Lower lobe of right lung (tissue), 2 donors: ENCODE data around the gene UNK. TPM values are rescaled to one million over a fixed set of nuclear protein-coding genes. Genes with fewer than 3 reads are reported as not detected.
"Not testable (repeated sequence)": the region's sequence is repeated elsewhere in the genome, so short reads cannot be mapped to it uniquely, and the experiment has no call there.

Experiments used
- ATAC-seq, 2 donors: fragments of 200-7000 bp; cut with Tn5 transposase; one replicate each; pipeline ENCODE4 v1.9.1; 2020 to 2022; ENCODE audit warnings: mild to moderate bottlenecking in 2 of 2, moderate library complexity in 2 of 2
- DNase-seq: peaks from one replicate; pipeline ENCODE4 v3.0.0-alpha.2; 2020
- H3K27ac ChIP-seq: fragments of 200-600 bp; one replicate; pipeline ENCODE4 v1.8.0; 2022
- H3K27me3 ChIP-seq: fragments of 200-600 bp; one replicate; pipeline ENCODE4 v1.8.0; 2022; ENCODE audit warnings: low read depth
- H3K36me3 ChIP-seq: fragments of 200-600 bp; one replicate; pipeline ENCODE4 v1.8.0; 2022; ENCODE audit warnings: mild to moderate bottlenecking
- H3K4me1 ChIP-seq: fragments of 200-600 bp; one replicate; pipeline ENCODE4 v1.8.0; 2022
- H3K4me3 ChIP-seq: fragments of 200-600 bp; one replicate; pipeline ENCODE4 v1.8.0; 2022; ENCODE audit warnings: mild to moderate bottlenecking
- H3K9me3 ChIP-seq: fragments of 200-600 bp; one replicate; pipeline ENCODE4 v1.8.0; 2022
- intact Hi-C: fragments of 100-400 bp; cut with DNase I; formaldehyde crosslinking; loops from one replicate; pipeline ENCODE4 v1.11.0; 2022
- total RNA-seq: library from RNA; stranded (reverse); fragmentation: NEBNext Ultra II Directional; extraction: Animal tissue kit (Norgen Biotek cat#: 25700); gene quantifications from one replicate; pipeline ENCODE4 v1.2.1, GENCODE V29; 2021
- TF ChIP-seq, protein P1 (sequence below): fragments of 200-600 bp; IDR thresholded peaks from one replicate; pipeline ENCODE4 v1.8.0; 2022; ENCODE audit warnings: antibody characterized with exemption, mild to moderate bottlenecking
- donor health status: DM: no; HTN: yes; CAD: no; lungs with severe emphysema.

Gene UNK
- total RNA-seq, 1 donor from 2014 or later, result 31.1 TPM

- Histone ChIP-seq H3K27ac (no peak overlapping the region), H3K4me1 (peaks cover 15% of the 10 kb centered on the region), H3K9me3 (no peaks in the 10 kb centered on the region), H3K4me3 (no peak overlapping the region), H3K36me3 (peaks cover 35% of the 10 kb centered on the region), H3K27me3 (no peaks in the 10 kb centered on the region)
- TF ChIP-seq, protein P1, sequence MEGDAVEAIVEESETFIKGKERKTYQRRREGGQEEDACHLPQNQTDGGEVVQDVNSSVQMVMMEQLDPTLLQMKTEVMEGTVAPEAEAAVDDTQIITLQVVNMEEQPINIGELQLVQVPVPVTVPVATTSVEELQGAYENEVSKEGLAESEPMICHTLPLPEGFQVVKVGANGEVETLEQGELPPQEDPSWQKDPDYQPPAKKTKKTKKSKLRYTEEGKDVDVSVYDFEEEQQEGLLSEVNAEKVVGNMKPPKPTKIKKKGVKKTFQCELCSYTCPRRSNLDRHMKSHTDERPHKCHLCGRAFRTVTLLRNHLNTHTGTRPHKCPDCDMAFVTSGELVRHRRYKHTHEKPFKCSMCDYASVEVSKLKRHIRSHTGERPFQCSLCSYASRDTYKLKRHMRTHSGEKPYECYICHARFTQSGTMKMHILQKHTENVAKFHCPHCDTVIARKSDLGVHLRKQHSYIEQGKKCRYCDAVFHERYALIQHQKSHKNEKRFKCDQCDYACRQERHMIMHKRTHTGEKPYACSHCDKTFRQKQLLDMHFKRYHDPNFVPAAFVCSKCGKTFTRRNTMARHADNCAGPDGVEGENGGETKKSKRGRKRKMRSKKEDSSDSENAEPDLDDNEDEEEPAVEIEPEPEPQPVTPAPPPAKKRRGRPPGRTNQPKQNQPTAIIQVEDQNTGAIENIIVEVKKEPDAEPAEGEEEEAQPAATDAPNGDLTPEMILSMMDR, result no peak
- no peak for ATAC-seq
- DNase-seq, result peak; percentile 35
- intact Hi-C loops, result no loop called here
Measured at GRCh38 chr17:75759457-75759856, 25.1 kb upstream of the UNK start.

DNA sequence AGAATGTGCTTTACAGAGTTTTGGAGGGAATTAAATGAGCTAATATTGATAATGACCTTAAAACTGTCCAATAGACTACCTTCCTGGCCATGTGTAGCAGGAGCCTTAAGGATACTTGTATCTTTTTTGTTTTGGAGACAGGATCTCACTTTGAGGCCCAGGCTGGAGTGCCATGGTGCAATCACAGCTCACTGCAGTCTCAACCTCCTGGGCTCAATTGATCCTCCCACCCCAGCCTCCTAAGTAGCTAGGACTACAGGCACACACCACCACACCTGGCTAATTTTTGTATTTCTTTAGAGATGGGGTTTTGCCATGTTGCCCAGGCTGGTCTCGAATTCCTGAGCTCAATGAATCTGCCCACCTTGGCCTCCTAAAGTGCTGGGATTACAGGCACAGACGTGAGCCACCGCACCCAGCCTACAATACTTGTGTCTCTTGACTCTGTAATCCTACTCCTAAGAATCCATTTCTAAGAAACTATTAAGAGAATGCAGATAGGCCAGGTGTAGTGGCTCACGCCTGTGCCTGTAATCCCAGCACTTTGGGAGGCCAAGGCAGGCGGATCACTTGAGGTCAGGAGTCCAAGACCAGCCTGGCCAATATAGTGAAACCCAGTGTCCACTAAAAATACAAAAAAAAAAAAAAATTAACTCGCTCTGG, 24.5 kb upstream of the UNK start:
- peak; percentile 20 for DNase-seq
- H3K27me3 ChIP-seq, H3K27ac ChIP-seq, H3K4me3 ChIP-seq, H3K9me3 ChIP-seq, ATAC-seq, intact Hi-C loops: not testable (repeated sequence)
- H3K4me1 ChIP-seq, result peaks cover 17% of the 10 kb centered on the region
- H3K36me3 ChIP-seq, result peaks cover 30% of the 10 kb centered on the region

DNA sequence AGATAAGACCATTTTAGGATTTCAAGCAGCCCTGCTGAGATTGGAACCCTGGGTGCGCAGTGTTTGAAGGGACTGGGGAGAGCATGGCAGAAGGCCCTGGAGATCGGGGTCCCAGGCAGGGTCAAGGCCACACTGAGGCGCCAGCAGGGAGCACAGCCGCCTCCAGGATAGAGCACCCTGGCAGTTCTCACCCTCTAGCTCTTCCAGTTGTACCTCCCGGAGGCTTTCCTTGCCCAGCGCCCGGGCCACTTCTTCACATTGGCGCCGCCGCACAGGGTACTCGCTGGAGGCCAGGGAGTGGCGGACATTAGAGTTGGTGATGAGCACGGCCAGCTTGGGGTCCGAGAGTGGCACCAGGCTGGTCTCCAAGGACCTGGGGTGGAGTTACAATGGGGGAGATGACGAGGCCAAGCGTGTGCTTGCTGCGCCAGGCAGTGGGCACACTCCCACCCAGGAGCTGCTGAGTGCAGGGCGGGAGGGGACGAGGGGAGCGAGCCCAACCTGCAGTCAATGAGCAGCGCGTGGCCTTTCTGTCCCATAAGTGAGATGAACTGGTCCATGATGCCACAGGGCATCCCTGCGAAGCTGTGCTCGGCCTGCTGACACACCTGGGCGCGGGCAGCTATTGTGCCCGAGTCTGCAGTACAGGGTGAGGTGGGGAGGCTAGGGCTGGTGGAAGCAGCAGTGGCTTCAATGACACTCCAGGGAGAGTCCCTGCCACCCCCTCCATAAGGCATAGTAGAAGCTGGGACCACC, 21.9 kb upstream of the UNK start:
- intact Hi-C loops, result no loop called here
- Histone ChIP-seq H3K4me1 (peaks cover 21% of the 10 kb centered on the region), H3K4me3 (no peak overlapping the region), H3K27ac (no peak overlapping the region), H3K27me3 (no peaks in the 10 kb centered on the region), H3K9me3 (no peaks in the 10 kb centered on the region), H3K36me3 (peaks cover 19% of the 10 kb centered on the region)
- ATAC-seq (no peak), DNase-seq (peak; percentile 42)
- TF ChIP-seq, protein P1, result no peak

GRCh38 chr17:75763269-75763607, 21.4 kb upstream of the UNK start:
- intact Hi-C loops, result no loop called here
- Histone ChIP-seq H3K27me3 (no peaks in the 10 kb centered on the region), H3K4me1 (peaks cover 21% of the 10 kb centered on the region), H3K4me3 (no peak overlapping the region), H3K9me3 (no peaks in the 10 kb centered on the region), H3K36me3 (peaks cover 14% of the 10 kb centered on the region), H3K27ac (no peak overlapping the region)
- DNase-seq, result peak; percentile 38
- TF ChIP-seq, protein P1, result no peak
- ATAC-seq, result no peak

- Histone ChIP-seq H3K4me1 (peaks cover 21% of the 10 kb centered on the region), H3K4me3 (peak overlapping the region; percentile 89), H3K9me3 (no peaks in the 10 kb centered on the region), H3K36me3 (peaks cover 8% of the 10 kb centered on the region), H3K27me3 (no peaks in the 10 kb centered on the region), H3K27ac (peak overlapping the region; percentile 93)
- TF ChIP-seq, protein P1, result no peak
- ATAC-seq (peak; percentile 0), DNase-seq (peak; percentile 43)
- intact Hi-C loops, result no loop called here
Measured at GRCh38 chr17:75763613-75764416, 20.8 kb upstream of the UNK start.
